Measurements from ENCODE around the gene FAM184A. TPM values are rescaled to one million over a fixed set of nuclear protein-coding genes. Genes with fewer than 3 reads are reported as not detected.

FAM184A gene
- total and polyA plus RNA-seq, 10 of the 15 experiments (the other 5 are each of a cell fraction or from before 2014, with no cell fraction given): 0.15 to 0.23 TPM; not detected in 8

DNA sequence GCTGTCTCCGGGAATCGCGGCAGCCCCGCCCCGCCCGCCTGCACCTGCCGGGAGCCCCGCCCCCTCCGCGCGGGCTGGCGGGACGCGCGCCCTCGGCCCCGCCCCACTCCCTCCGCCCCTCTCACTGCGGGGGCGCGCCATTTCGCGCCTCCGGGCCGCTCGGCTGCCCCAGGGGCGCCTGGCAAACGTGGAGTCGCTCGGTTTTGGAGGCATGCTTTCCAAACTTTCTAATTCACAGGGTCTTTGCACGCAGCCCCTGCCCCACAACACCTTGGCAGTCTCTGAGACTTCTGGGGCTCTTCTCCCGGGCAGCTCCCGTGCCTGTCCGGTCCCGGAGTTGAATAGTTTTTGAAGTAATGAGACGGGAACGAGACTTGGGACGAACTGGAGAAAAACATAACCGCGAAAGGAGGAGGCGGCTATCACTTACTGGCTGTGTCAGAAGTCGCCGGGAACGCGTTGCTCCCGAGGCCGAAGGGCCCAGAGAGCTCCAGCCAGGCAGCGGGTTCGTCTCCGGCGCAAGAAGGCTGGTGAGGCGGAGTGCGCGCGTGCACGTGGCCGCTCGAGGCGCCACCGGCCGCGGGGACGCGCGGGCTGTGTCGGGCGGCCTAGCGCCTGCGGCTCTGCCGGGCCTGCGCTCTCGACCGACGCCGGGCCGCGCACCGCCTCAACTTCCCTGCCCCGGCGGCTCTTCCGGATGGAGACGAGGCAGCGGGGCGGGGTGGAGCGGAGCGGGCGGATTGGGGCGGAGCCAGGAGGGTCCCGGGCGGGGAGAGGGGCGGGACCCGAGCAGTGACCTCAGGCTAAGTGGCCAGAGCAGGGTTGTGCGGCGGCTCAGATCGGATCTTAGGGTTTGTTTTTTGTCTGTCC is 143.8 kb downstream of the FAM184A start, which contains the start of gene MCM9:
MCM9 (minus strand) TSS at position 699 of the 870 bp plus-strand sequence. CDS start 3,436 bp downstream, outside the sequence.
- peak within 1 kb of the TSS; percentile 94 for H3K4me2 ChIP-seq (ENCODE audit: control insufficient read depth, insufficient read depth)
- H3K9me3 ChIP-seq (replicated peaks; ENCODE audit: control insufficient read depth, insufficient read depth, low read length): no peaks in the 10 kb centered on the region; the same call in 1 of the 3 replicates
- peak within 1 kb of the TSS; percentile 95 for H2AFZ ChIP-seq (ENCODE audit: control insufficient read depth, low read depth, low read length)
- ChIA-PET RAD21 (ENCODE audit: unreplicated experiment) (interaction anchor here (1.0 to 1.9 kb wide), 4 partner anchors 32 to 416 kb away, joined by 3 to 5 read pairs (median 4); partner anchors contain the start of gene ASF1A), CTCF (interaction anchor here (0.8 to 3.6 kb wide), 4 partner anchors 23 to 176 kb away, joined by 3 to 22 read pairs (median 4); no protein-coding TSS in a partner anchor), SMC1A (ENCODE audit: uncharacterized antibody, unreplicated experiment) (interaction anchor here (0.6 to 2.7 kb wide), 7 partner anchors 16 to 90 kb away, joined by 3 to 15 read pairs (median 4); partner anchors contain the start of gene ASF1A), POLR2A (interaction anchor here (0.7 to 2.3 kb wide), 6 partner anchors 15 to 379 kb away, joined by 3 to 14 read pairs (median 4); partner anchors contain the start of gene ASF1A)
- BruUV-seq (replicated peaks): TSS peak; percentile 68
- H3K27ac ChIP-seq (ENCODE audit: control insufficient read depth, insufficient read depth): peak within 1 kb of the TSS; percentile 84
- WGBS (ENCODE audit: insufficient coverage, insufficient replicate concordance, low lambda C conversion rate, missing lambda C conversion rate): 2% methylated on average over 71 of the region's 95 CpGs
- FAIRE-seq: no peak
- in situ Hi-C loops (cut with MboI): no loop called here
- peak; percentile 67 for DNase-seq (ENCODE audit: low read depth, low spot score)
- peaks cover 9% of the 10 kb centered on the region for H3K79me2 ChIP-seq (ENCODE audit: control insufficient read depth, insufficient read depth, low read length)
- no peaks in the 10 kb centered on the region for H4K20me1 ChIP-seq (ENCODE audit: control insufficient read depth, insufficient read depth)
- peak; percentile 97 for ATAC-seq
- H3K4me3 ChIP-seq: peak within 1 kb of the TSS; percentile 99
- no peaks in the 10 kb centered on the region for H3K4me1 ChIP-seq (ENCODE audit: control insufficient read depth, insufficient read depth, low read length)
- H3K27me3 ChIP-seq (replicated peaks in 1 of 2; ENCODE audit: control insufficient read depth in 2 of 2, insufficient read depth in 2 of 2, low read length in 1 of 2): no peaks in the 10 kb centered on the region
- peak within 1 kb of the TSS; percentile 96 for H3K9ac ChIP-seq (ENCODE audit: control insufficient read depth, insufficient read depth, low read length)
- intact Hi-C loops (cut with micrococcal nuclease; ENCODE audit: unreplicated experiment): loop anchor here (2.0 kb wide), 1 partner anchor 40 kb away; the partner anchor contains the start of gene ASF1A
- no peaks in the 10 kb centered on the region; a peak in 1 of 4 replicates for H3K36me3 ChIP-seq (ENCODE audit: control insufficient read depth in 2 of 2, insufficient read depth in 2 of 2, low read length in 1 of 2)
- TF ChIP-seq BMI1 (IDR thresholded peaks at IDR 0.05; ENCODE audit: borderline replicate concordance) (no peak), NR2C1 (IDR thresholded peaks at IDR 0.05) (0 out of 2 replicates have a peak, but pooled peaks have one; percentile 30), POLR2A (IDR thresholded peaks at IDR 0.05; ENCODE audit: low read depth, low read length) (peak; percentile 79), ETV6 (conservative IDR thresholded peaks at IDR 0.05 in 1 of 2, IDR thresholded peaks at IDR 0.05 in 1 of 2; ENCODE audit: borderline replicate concordance in 1 of 2, low read depth in 1 of 2) (no peak), CHD1 (IDR thresholded peaks at IDR 0.05; ENCODE audit: low read depth, low read length) (0 out of 2 replicates have a peak, but pooled peaks have one; percentile 40), SREBF2 (IDR thresholded peaks at IDR 0.05; ENCODE audit: low read length) (no peak), SMC3 (IDR thresholded peaks at IDR 0.05; ENCODE audit: borderline replicate concordance, low read length) (no peak), CEBPZ (IDR thresholded peaks at IDR 0.05; ENCODE audit: low read depth, low read length) (no peak), NFYB (IDR thresholded peaks at IDR 0.05; ENCODE audit: insufficient read depth, low read depth, low read length) (no peak), MXI1 (IDR thresholded peaks at IDR 0.05; ENCODE audit: low read depth, low read length) (peak; percentile 17; the same call in 1 of the 2 replicates), CBX5 (IDR thresholded peaks at IDR 0.05; ENCODE audit: low read depth) (no peak; the same call in 1 of the 2 replicates), ZNF384 (IDR thresholded peaks at IDR 0.05; ENCODE audit: borderline replicate concordance, low read depth, low read length) (no peak), SPI1 (IDR thresholded peaks at IDR 0.05; ENCODE audit: borderline replicate concordance, insufficient read depth, low read depth, low read length) (peak; percentile 32; the same call in 1 of the 2 replicates), YBX1 (IDR thresholded peaks at IDR 0.05) (no peak), JUND (IDR thresholded peaks at IDR 0.05; ENCODE audit: low read depth, low read length) (no peak)
- TF ChIP-seq, protein P1, sequence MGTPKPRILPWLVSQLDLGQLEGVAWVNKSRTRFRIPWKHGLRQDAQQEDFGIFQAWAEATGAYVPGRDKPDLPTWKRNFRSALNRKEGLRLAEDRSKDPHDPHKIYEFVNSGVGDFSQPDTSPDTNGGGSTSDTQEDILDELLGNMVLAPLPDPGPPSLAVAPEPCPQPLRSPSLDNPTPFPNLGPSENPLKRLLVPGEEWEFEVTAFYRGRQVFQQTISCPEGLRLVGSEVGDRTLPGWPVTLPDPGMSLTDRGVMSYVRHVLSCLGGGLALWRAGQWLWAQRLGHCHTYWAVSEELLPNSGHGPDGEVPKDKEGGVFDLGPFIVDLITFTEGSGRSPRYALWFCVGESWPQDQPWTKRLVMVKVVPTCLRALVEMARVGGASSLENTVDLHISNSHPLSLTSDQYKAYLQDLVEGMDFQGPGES (IDR thresholded peaks at IDR 0.05): no peak
- TF ChIP-seq, protein P2, sequence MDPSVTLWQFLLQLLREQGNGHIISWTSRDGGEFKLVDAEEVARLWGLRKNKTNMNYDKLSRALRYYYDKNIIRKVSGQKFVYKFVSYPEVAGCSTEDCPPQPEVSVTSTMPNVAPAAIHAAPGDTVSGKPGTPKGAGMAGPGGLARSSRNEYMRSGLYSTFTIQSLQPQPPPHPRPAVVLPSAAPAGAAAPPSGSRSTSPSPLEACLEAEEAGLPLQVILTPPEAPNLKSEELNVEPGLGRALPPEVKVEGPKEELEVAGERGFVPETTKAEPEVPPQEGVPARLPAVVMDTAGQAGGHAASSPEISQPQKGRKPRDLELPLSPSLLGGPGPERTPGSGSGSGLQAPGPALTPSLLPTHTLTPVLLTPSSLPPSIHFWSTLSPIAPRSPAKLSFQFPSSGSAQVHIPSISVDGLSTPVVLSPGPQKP (IDR thresholded peaks at IDR 0.05; ENCODE audit: low read depth, low read length): no peak

Data from GM12878 (cell line).